HG02571 (cell line): ENCODE measurements around the gene CTNNBL1.

Source experiments
- ATAC-seq: cut with Tn5 transposase; IDR thresholded peaks from one replicate; pipeline ENCODE4 v1.9.1; 2021; ENCODE audit warnings: mild to moderate bottlenecking, moderate library complexity; ENCODE audit not compliant: unreplicated experiment

The CTNNBL1 gene

DNA sequence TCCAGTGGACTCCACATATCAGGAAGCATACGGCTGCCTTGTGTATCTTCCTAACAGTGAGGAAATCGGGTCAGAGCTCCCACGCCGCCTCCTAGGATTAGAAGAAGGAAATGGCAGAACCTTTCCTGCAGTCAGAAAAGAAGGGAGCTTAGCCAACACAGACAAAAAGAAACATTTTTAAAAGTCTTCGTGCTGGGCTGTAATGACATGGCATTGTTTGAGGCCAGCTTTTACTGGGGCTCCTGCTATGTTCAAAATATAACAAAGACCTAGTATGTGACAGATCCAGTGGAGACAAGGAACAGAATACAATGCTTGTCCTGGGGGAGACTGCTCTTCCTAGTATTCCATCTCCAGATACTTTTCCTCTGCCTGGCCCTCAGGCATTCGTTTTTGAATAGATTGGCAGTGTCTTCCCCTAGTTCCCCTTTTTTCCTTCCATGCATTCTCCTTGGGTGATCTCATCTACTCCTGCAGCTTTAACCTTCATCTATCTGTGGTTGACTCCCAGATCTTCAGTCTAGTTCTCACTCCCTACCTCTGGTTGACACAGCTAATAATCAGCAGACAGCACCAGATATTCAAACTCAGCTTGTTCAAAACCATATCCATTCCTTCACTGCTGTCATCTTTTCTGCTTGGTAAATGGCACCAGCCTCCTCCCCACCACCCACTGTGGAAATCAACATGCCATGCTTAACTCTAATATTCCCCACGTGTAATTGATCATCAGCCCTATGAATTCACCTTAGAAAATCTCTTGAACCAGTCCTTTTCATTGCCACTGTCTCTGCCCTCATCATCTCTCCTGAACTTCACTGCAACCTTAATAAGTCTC, 114.6 kb downstream of the CTNNBL1 start:
- no peak for ATAC-seq

DNA sequence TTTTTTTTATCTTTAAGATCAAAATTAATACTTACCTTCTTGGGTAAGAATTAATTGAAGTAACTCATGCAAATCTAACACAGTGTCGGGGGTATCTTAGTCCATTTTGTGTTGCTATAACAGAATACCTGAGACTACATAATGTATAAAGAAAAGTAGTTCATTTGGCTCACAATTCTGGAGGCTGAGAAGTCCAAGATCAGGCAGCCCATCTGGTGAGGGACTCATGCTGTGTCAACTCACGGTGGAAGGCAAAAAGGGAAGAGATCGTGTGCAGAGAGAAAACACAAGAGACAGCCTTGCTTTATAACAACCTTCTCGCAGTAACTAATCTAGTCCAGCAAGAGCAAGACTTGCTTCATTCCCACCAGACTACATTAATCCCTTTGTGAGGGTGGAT, 116.2 kb downstream of the CTNNBL1 start:
- no peak for ATAC-seq

DNA sequence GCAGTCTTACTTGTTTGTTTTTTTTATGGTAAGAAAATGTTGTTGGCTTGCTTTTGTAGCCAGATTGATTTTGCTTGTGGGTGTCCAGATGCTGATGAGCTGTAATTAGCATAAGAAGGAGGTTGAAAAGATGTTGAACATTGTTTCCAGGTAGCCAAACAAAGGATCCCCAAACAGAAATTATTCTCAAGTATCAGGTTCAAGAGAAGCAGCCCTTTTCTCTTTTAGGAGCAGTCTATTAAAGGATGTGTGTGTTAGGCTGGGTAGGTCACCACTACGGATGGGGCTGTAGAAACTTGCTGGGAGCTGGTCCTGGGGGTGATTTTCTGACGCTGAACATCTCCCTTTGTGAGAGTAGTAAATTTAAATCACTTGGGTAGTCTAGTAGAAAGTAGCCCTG, 122.2 kb downstream of the CTNNBL1 start:
- no peak for ATAC-seq

DNA sequence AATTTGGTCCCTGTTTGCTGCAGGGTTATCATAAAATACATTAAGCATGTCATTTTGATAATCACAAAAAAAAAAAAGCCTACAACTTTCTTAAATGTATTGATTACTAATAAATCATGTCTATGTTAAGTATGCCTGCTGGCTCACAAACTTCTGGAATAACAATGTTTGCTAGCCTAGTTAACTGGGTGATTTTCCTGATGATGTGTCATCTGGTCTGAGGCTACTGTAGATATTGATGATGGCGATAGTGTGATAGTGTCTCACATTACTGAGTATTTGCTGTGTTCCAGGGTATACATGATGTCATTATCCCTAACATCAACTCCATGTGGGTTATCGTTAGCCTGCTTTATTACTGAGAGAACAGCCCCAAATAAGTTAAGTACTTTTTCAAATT, 122.9 kb downstream of the CTNNBL1 start:
- no peak for ATAC-seq

DNA sequence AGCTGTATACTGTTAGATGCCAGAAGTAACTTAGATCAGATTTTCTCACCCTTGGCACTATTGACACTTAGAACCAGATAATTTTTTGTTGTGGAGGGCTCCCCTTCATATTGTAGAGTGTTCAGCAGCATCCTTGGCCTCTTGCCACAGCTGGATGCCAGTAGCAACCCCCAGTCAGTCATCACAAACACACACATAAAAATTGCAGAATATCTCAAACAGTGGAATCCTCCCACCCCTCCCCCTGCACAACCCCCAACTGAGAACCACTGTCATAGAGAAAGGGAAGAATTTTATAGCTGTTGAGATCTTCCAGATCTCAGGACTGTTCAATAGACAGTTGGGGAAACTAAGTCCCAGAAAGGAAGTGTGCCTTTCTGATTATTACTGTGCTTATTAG, 127.9 kb downstream of the CTNNBL1 start:
- no peak for ATAC-seq

DNA sequence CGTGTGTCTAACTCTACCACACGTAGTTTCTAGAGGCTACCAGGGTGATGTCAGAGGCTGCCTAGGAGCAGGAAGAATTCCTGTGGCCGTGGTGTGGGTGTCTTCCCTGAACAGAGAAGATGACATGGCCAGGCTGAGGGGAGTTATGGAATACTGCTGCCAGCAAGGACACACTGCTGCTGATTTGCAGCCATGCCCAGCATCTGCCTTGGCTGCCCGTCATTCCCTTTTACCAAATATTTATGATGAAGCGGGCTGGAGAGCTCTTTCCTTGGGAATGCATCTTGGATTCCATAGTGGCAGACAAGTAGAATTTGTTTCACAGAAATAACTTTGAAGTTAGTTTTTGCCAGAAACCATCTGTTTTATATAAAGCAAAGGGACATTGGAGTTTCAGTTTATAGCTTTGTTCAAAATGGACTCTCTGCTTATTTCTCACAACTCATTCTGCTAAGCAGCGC, 128.3 kb downstream of the CTNNBL1 start:
- ATAC-seq: no peak

DNA sequence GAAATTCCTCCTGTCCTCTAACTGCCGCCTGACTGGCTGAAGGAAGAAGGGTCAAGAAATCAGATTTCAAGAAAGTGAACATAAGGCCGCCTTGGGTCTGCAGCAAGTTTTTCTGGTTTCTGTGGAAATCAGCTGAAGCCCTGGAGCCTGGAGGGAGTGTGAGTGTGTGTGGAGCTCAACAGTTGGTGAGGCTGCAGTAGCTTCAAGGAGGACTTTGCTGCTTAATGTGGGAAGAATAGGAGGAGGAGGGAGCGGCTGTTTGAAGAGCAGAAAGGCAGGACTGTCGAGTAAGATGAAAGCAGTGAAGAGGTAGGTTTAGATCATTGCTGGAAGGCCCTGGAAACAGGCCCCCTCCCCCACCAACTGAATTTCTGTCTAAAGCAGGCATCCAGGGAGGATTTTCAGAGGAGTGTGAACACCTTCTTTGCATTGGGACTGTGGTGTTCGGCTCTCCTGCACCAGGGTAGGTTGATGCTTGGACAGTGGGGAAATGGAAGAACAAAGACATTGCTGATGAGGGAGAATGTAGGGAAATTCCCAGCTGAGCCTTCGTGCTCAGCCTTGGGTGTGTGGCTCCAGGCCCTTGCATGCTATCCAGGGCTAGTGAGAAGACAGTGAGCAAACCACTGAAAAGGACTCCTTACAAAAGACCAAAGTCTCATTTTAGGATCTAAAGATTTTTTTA, 129.6 kb downstream of the CTNNBL1 start:
- ATAC-seq: no peak

DNA sequence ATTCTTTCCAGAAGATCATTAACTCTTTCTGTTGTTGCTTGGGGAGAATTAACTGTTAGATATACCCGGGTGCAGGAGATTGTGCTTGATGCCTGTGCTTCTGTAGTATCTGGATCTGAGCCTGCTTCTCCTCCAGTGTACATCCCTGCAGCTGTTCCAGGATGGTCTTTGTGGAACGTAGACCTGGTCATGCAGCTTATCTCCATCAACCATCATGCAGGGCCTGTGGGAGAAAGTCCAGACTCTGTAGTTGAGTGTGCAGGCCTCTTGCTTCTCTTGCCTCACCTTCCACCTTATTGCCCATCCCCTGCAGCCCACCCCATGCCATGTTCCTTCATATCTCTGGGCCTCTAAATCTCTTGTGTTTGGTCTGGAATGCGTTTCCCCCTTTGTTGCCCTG, 133.8 kb downstream of the CTNNBL1 start:
- no peak for ATAC-seq

DNA sequence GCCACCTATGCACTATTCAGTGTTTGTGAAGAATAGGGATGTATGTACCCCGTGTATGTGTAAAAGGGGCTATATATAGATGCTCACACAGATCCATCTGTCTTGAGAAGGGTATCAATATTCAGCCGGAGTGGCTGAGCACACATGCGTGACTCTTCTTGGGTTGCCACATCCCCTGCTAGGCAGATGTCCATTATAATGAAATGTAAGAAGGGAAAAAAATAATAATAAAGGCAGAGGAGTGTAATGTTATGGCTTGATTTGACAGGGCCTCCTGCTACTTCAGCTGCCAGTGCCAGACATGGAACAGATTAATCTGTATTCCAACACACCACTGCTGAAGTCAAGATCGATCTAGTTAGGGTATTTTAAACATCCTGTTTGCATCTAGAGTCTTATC, 134.9 kb downstream of the CTNNBL1 start:
- ATAC-seq: no peak

DNA sequence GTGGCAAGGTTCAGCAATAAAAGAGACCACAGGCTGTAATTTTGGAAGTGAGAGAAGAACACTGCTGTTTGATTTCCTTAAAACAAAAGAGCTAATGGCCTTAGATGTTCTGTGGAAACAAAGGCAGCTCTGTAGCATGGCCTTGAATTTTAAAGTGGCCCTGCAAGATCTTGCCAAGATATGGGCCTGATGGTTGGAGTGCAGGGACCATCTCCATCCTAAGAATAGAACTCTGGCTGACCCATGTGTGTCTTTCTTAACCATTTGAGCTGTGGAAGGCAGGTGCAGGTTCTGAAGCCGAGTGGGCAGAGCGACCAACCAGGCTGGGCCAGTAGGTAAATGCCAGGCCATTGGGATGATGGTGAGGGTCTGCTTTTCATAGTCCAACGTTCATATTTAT, 135.3 kb downstream of the CTNNBL1 start:
- ATAC-seq: no peak

DNA sequence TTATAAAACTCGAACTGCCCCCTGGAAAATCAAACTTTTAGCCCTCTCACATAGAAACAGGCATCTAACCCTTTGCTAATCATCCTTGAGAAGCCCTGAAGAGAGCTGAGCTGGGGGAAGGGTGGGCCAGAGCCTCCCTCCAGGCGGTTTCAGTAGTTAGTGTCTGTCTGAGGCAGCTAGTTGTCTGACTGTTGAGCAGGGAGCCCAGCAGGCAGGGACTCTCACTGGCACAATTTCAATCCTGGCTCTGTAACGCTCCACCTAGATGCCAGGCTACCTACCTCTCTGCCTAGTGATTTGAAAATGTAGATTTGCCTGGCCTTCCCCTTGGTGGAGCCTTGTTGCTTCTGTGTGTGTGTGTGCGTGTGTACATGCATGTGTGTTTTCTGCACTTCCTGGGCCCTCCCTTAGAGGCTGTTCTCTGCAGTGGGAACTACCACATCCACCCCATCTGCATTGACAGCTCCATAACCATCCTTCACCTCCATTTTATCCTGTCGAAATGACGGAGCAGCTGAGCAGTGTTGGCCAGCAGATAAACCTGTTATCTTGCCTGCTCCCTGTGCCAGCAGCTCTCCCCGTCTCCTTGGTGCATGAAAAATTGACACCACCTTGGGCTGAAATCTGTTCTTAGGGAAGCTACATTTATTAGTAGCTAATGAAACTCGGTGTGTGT, 139.5 kb downstream of the CTNNBL1 start:
- no peak for ATAC-seq

DNA sequence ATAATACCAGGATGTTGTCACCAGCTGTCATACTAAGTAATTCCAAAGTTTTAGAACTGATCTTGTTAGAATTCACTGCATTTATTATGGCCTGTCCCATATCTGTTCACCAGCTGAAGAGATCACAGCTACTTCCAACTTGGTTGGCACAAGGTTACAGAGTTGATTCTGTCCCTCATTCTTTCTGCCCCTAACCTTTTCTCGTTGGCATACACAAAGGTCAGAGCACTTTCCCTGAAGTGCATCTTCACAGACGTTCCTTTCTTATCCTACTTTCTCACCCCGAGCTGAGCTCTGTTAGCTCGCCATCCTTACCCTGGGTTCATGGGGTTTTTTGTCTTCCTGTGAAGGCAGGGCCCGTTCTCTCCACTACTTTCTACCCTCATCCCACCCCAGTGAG, 143.1 kb downstream of the CTNNBL1 start:
- ATAC-seq: no peak

DNA sequence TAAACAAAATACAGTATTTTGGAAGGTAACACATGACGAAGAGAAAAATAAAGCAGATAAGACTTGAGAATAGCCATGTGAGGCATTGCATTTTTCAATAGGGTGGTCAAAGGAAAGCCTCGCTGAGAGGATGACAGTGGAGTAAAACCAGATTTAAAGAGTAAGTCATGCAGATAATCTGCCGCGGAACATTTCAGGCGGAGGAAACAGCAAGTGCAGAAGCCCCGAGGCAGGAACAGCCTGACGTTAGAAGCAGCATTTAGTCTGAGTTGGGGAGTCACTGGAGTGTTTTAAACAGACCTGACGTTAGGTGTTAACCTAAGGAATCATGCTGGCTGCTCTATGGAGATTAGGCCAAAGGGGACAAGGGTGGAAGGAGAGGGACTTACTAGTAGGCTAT, 144.1 kb downstream of the CTNNBL1 start:
- no peak for ATAC-seq

DNA sequence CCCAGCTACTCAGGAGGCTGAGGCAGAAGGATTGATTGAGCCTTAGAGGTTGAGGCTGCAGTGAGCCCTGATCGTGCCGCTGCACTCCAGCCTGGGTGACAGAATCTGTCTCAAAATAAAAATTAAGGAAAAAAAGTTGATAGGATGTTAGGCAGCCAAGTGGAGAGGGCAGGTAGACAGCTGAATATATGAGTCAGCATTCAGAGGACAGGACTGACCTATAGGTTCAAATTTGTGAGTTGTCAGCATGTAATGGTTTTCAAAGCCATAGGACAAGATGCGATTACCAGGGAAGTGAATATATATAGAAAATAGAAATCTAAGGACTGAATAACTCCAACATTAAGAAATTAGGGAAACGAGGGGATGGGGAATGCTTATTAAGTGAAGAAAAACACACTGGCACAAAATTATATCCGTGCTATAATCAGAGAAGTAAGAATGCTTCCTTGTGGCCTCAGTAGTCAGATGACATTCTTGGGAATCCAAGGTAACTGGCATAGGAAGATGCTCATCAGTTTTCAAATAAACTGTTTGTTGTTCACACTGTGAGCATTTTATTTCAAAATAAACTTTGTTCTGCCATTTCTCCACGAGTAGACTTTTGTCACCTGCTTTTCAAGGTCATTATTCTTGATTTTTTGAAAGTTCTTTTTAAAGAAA, 145.1 kb downstream of the CTNNBL1 start:
- ATAC-seq: no peak

DNA sequence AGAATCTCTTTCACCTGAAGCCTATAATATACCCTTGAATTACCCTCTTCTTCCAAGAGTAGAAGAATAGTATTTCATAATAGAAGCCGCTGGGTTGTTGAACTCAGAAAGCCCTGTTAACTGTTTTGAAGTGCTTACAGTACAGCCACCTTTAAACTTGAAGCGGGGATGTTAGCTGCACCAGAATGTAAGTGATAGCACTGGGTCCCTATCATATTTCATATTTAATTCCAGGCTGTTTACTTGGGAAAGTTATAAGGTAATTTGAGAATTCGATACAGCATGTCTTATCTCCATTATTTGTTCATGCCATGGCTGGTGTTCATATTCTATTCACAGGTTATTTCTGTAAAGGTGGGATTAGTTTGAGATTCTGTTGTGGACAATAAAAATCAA, 145.6 kb downstream of the CTNNBL1 start:
- no peak for ATAC-seq

DNA sequence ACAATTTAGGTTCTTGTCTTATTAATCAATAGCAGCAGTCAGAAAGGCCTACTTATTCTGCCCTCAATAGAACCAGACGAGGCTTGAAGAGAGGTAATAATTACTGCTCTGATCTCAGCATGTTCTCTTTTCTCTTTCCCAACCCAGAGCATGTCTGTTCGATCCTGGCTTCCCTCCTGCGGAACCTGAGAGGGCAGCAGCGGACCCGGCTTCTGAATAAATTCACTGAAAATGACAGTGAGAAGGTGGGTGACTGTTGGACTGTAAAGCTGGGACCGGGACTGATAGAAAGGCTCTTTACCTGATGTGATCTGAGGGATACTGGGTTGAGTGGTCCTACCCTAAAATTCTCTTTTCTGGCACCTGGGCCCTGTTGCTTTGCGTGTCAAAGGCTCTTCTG, 146.1 kb downstream of the CTNNBL1 start:
- ATAC-seq: no peak

DNA sequence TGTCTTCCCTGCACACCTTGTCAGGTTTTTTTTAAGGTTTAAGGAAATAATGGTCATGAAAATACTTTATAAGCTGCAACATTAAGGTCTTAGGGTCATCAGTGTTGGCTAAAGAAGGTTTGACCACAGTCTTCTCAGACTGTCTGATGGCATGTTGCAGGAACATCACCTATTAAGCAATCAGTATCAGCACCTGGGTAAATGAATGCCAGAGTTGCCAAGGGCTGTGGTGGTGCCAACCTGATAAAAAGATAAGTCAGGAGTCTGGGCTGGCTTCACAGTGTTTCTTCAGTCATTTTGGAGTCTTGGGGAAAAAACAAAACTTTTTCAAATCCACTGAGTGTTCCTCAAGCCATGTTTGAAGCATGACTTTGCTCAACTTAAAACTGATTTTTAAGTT, 147.6 kb downstream of the CTNNBL1 start:
- ATAC-seq: no peak

DNA sequence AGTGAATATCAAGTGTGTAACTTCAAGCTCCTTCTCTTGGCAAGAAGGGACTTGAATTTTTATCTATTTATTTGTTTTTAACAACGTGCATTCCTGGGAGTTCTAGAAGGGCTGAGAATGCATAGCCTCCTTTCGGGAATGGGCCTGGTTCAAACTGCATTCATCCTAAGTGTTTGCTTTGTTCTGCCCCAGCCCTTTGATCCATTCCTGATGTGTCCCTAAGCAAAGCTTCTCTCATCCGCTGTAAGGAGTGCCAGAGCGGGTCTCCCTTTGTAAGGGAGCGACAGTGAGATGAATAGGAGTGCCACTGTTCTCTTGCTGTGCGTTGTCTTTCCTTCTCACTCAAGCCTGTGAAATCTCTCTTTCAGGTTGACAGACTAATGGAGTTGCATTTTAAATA, 148.1 kb downstream of the CTNNBL1 start:
- ATAC-seq: no peak

DNA sequence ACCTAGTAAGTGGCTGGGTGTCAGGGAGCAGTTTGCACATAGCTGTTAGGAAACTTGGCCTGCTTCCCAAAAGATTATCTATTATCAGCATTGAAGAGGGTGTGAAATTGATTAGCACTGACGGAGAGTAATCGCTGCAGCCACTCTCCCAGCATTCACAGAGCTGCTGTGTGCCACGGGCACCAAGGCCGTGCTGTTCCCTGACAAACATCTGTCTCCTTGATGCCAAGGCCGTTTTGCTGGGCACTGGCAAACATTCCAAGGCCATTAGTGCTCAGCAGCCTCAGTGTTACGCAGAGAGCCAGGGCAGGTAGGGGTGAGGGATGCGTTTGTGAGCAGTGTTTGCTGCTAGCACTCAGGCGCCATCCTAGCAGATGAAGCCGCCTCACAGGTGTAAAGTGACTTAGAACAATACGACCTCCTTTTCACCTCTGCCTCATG, 151.4 kb downstream of the CTNNBL1 start:
- no peak for ATAC-seq

DNA sequence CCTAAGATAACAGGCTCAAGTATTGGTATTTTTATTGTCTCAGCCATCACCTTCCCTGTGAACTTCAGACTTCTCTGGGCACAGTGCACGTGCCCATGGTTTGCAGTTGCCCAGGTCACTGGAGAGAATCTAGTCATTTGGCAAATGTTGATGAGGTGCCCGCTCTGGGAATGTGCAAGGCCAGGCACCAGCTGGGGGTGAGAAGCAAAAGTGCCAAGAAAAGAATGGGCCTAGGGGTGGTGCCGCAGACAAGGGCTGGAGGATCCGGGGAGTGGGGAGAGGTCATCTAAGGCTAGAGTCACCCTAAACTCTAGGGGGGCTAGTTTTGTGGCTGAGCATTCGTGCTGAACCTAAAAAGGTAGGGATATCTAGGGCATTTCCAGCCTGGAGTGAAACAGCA, 152.0 kb downstream of the CTNNBL1 start:
- ATAC-seq: no peak

DNA sequence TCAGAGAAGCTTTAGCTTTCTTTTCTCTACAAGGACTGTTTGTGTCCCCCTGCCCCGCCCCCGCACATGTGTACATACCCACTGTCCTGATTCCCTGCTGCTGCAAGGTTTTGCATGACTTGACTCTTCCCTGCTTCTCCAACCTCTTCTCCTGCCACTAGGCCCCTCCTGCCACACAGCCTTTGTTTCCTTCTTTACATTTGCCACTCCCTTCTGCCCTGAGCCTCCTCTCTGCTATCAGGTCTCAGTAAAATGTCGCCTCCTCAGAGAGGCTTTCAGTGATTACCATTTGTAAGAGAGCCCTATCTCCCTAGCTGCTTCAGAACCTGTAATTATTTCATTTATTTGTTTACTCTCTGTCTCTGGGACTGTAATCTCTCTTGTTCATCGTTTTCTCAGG, 152.7 kb downstream of the CTNNBL1 start:
- ATAC-seq: no peak
